ENCODE data around the gene C1GALT1C1L. TPM values are rescaled to one million over a fixed set of nuclear protein-coding genes. Genes with fewer than 3 reads are reported as not detected.

Gene C1GALT1C1L
- total and polyA plus RNA-seq, 2 donors (not counting 3 experiments of a cell fraction or from before 2014, with no cell fraction given), result 0.40 to 0.76 TPM

GRCh38 chr2:43643680-43644079 is 32.5 kb downstream of the C1GALT1C1L start:
- no peak overlapping the region for H2AFZ ChIP-seq (ENCODE audit: low read depth, low read length)
- dilution Hi-C loops (cut with MboI; ENCODE audit: extremely low pct_ligation_motif_present, low sequenced_read_pairs), result no loop called here

More at GRCh38 chr2:43643680-43644079, 32.5 kb downstream of the C1GALT1C1L start:
- ChIA-PET POLR2A (interaction anchor here (0.9 kb wide), 1 partner anchor 48 kb away, joined by 3 read pairs; the partner anchor contains the start of gene THADA), CTCF (no interaction called here)
- H3K4me2 ChIP-seq (ENCODE audit: insufficient read depth, low read length), result no peak overlapping the region
- H3K9me1 ChIP-seq (replicated peaks; ENCODE audit: control insufficient read depth, extremely low read depth, insufficient read depth, low read length), result no peaks in the 10 kb centered on the region
- no peak overlapping the region for H3K9ac ChIP-seq (replicated peaks; ENCODE audit: extremely low read depth, insufficient read depth, low read length)
- H3K27ac ChIP-seq (ENCODE audit: insufficient read depth, low read depth, low read length), result no peak overlapping the region
- H3K4me1 ChIP-seq (ENCODE audit: control insufficient read depth, extremely low read depth, insufficient read depth, low read length), result no peaks in the 10 kb centered on the region
- no peak for DNase-seq (ENCODE audit: low read depth, low spot score)
- intact Hi-C loops (cut with micrococcal nuclease), result no loop called here
- H3K27me3 ChIP-seq (ENCODE audit: control insufficient read depth in 2 of 2, insufficient read depth in 2 of 2, low read length in 2 of 2), result no peaks in the 10 kb centered on the region
- BruUV-seq (replicated peaks), result no TSS peak
- no peaks in the 10 kb centered on the region for H3K36me3 ChIP-seq (ENCODE audit: control insufficient read depth in 2 of 2, extremely low read depth in 1 of 2, insufficient read depth in 2 of 2, low read length in 2 of 2)
- no peaks in the 10 kb centered on the region for H3K79me2 ChIP-seq (ENCODE audit: control insufficient read depth, insufficient read depth, low read length)
- H3K9me3 ChIP-seq (replicated peaks; ENCODE audit: control insufficient read depth, insufficient read depth, low read length), result no peaks in the 10 kb centered on the region
- TF ChIP-seq MYC (IDR thresholded peaks at IDR 0.05; ENCODE audit: low read depth, low read length) (no peak), POLR2AphosphoS5 (IDR thresholded peaks at IDR 0.05; ENCODE audit: insufficient read depth, low read depth, low read length) (no peak), POLR2A (IDR thresholded peaks at IDR 0.05; ENCODE audit: low read depth, low read length) (no peak), EZH2 (IDR thresholded peaks at IDR 0.05; ENCODE audit: borderline replicate concordance, low read depth, low read length, severe bottlenecking) (no peak), GATA2 (IDR thresholded peaks at IDR 0.05; ENCODE audit: insufficient read depth, insufficient read length, low read depth, low read length) (no peak), CTCF (IDR thresholded peaks at IDR 0.05; ENCODE audit: extremely low read depth in 1 of 2, insufficient read depth in 1 of 2, low read depth in 1 of 2, low read length in 2 of 2) (no peak), JUN (IDR thresholded peaks at IDR 0.05; ENCODE audit: borderline replicate concordance, insufficient read depth, insufficient read length, low read depth) (no peak), MAX (IDR thresholded peaks at IDR 0.05; ENCODE audit: insufficient read depth, insufficient read length) (no peak), FOS (IDR thresholded peaks at IDR 0.05; ENCODE audit: borderline replicate concordance, insufficient read depth, low read length) (no peak)
- no peak overlapping the region for H3K4me3 ChIP-seq (replicated peaks in 1 of 3; ENCODE audit: insufficient read depth in 1 of 3, low read depth in 1 of 3, low read length in 3 of 3)
- no peaks in the 10 kb centered on the region for H4K20me1 ChIP-seq (replicated peaks; ENCODE audit: control insufficient read depth, extremely low read depth, insufficient read depth, low read length)
- no peak for FAIRE-seq

All from endothelial cell of umbilical vein (primary cell).